ENCODE results near the gene SDF2L1.

DNA sequence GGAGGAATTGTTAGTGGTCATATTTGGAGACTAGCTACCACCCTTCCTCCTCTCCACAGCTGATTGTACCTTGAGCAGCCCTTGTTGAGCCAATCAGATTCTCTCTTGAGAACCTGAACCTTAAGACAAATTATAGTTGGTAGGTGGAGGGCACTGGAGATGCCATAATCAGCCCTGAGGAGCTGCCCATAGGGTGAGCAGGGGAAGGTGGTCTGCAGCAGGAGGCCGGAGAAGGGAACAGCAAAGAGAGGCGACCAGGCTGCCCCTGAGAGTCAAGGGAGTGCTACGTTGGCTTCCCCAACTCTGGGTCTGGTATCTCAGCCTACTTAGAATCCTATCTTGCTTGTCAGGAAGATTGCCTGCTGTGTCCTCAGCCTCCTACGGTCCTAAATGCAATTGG lies 2.7 kb upstream of the SDF2L1 start:
- TF ChIP-seq CTCF (conservative IDR thresholded peaks at IDR 0.05; ENCODE audit: low read length), result no peak
- no peak for TF ChIP-seq EZH2phosphoT487 (IDR thresholded peaks at IDR 0.05; ENCODE audit: borderline replicate concordance, low read depth, low read length)
